ENCODE results near the gene SLC28A1. TPM values are rescaled to one million over a fixed set of nuclear protein-coding genes. Genes with fewer than 3 reads are reported as not detected.

SLC28A1 gene
- total RNA-seq, 1 experiment from 2014 or later = 0.13 TPM

DNA sequence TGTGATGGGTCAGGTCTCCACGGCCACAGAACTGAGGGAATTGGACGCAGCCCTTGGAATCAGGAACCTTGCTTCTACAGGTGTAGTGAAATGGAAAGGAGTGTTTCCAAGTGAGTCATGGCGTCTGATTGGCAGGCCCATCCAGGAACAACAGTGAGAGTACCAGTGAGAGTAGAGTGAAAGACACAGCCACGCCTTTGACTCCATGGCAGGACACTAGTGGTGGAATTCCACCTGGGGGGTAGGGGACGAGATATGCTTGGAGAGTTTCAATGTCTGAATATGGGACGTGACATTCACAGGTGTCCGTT lies 3.0 kb upstream of the SLC28A1 start:
- H4K8ac ChIP-seq (replicated peaks; ENCODE audit: insufficient read length, low read depth, low read length) = no peak overlapping the region
- H3K36me3 Mint-ChIP-seq (ENCODE audit: insufficient read depth in 1 of 3, low read depth in 3 of 3) = no peaks in the 10 kb centered on the region
- no peak overlapping the region for H3K4me3 Mint-ChIP-seq
- no peak overlapping the region for H3K56ac ChIP-seq (ENCODE audit: insufficient read length, low read depth, low read length)
- no peaks in the 10 kb centered on the region for H3K9me3 Mint-ChIP-seq
- no peak overlapping the region for H3K27ac Mint-ChIP-seq
- no peak overlapping the region for H2BK20ac ChIP-seq (ENCODE audit: low read depth, low read length, poor library complexity, severe bottlenecking)
- H4K91ac ChIP-seq (ENCODE audit: insufficient read length, low read depth, low read length) = no peak overlapping the region
- H3K4me1 Mint-ChIP-seq = peaks cover 9 to 13% of the 10 kb centered on the region in 2 experiments
- no peak overlapping the region for H3K27ac ChIP-seq (ENCODE audit: insufficient read length, low read depth, low read length)
- peaks cover 9% of the 10 kb centered on the region for H3K27me3 Mint-ChIP-seq (ENCODE audit: low read depth)
- no peak overlapping the region for H2AK5ac ChIP-seq (ENCODE audit: insufficient read length, low read length)
- TF ChIP-seq, protein P1, sequence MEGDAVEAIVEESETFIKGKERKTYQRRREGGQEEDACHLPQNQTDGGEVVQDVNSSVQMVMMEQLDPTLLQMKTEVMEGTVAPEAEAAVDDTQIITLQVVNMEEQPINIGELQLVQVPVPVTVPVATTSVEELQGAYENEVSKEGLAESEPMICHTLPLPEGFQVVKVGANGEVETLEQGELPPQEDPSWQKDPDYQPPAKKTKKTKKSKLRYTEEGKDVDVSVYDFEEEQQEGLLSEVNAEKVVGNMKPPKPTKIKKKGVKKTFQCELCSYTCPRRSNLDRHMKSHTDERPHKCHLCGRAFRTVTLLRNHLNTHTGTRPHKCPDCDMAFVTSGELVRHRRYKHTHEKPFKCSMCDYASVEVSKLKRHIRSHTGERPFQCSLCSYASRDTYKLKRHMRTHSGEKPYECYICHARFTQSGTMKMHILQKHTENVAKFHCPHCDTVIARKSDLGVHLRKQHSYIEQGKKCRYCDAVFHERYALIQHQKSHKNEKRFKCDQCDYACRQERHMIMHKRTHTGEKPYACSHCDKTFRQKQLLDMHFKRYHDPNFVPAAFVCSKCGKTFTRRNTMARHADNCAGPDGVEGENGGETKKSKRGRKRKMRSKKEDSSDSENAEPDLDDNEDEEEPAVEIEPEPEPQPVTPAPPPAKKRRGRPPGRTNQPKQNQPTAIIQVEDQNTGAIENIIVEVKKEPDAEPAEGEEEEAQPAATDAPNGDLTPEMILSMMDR (conservative IDR thresholded peaks at IDR 0.05) = no peak
- H2BK12ac ChIP-seq (ENCODE audit: insufficient read length, low read depth, low read length) = no peak overlapping the region
- no peak for DNase-seq
- no peak overlapping the region for H2BK15ac ChIP-seq (ENCODE audit: low read depth, low read length)
- H3K27me3 ChIP-seq (ENCODE audit: insufficient read depth, low read length) = no peaks in the 10 kb centered on the region
- H3K18ac ChIP-seq (ENCODE audit: insufficient read length, low read depth, low read length) = no peak overlapping the region
- H3K23ac ChIP-seq (ENCODE audit: insufficient read length, low read depth, low read length) = no peak overlapping the region
- no peak overlapping the region for H3K14ac ChIP-seq (ENCODE audit: insufficient read depth, low read length)
- no peaks in the 10 kb centered on the region for H3K23me2 ChIP-seq (ENCODE audit: insufficient read length, low read depth, low read length, poor library complexity, severe bottlenecking)
- no peaks in the 10 kb centered on the region for H3K79me2 ChIP-seq (ENCODE audit: insufficient read depth, low read length)
- H2AFZ ChIP-seq (ENCODE audit: low read length) = no peak overlapping the region
- no peak overlapping the region for H2BK120ac ChIP-seq (ENCODE audit: low read depth, low read length, poor library complexity, severe bottlenecking)
- no CpG with 5 or more reads among the region's 7 CpGs for WGBS (ENCODE audit: extremely low coverage, insufficient read length, low lambda C conversion rate)
- no peaks in the 10 kb centered on the region for H3K79me1 ChIP-seq (ENCODE audit: insufficient read depth, low read depth, low read length, poor library complexity, severe bottlenecking)
- no peaks in the 10 kb centered on the region for H3K9me3 ChIP-seq (ENCODE audit: control insufficient read depth, low read depth, low read length)
- no peak overlapping the region for H3K4me2 ChIP-seq (ENCODE audit: insufficient read depth, insufficient read length, low read length)
- H3K4ac ChIP-seq (ENCODE audit: low read depth, low read length) = no peak overlapping the region
- no peak overlapping the region for H4K5ac ChIP-seq (ENCODE audit: insufficient read length, low read depth, low read length)
- no peak overlapping the region for H3T11ph ChIP-seq (ENCODE audit: low read length)
- H2BK5ac ChIP-seq (ENCODE audit: insufficient read length, low read length) = no peak overlapping the region
- no peak overlapping the region for H3K9ac ChIP-seq (ENCODE audit: extremely low read depth, insufficient read length, low read length)
- no peaks in the 10 kb centered on the region for H3K4me1 ChIP-seq (ENCODE audit: insufficient read depth, low read length)
- H4K20me1 ChIP-seq (ENCODE audit: control insufficient read depth, insufficient read depth, insufficient read length) = no peaks in the 10 kb centered on the region

All from H9 (cell line).